ENCODE results near the gene MACO1. TPM values are rescaled to one million over a fixed set of nuclear protein-coding genes. Genes with fewer than 3 reads are reported as not detected.

Gene MACO1
- polyA plus RNA-seq, 3 donors from 2014 or later = 0.45 to 5.2 (median 3.7) TPM

- DNase-seq = no peak
- Mint-ChIP-seq H3K4me1 (peaks cover 40 to 44% of the 10 kb centered on the region in 2 donors), H3K27me3 (ENCODE audit: low read depth in 3 of 3) (peaks cover 0 to 5% (median 3%) of the 10 kb centered on the region in 3 donors)
Observed at GRCh38 chr1:25544243-25544764, 113.6 kb downstream of the MACO1 start.

GRCh38 chr1:25544819-25545218 is 114.1 kb downstream of the MACO1 start:
- peaks cover 0 to 5% (median 3%) of the 10 kb centered on the region in 3 donors for H3K27me3 Mint-ChIP-seq (ENCODE audit: low read depth in 3 of 3)
- no peaks in the 10 kb centered on the region for H3K9me3 Mint-ChIP-seq
- DNase-seq = no peak
- H3K4me1 Mint-ChIP-seq = peaks cover 45 to 50% of the 10 kb centered on the region in 2 donors
- peak overlapping the region in 4 of 6 donors; percentile 7 to 71 (median 45) for H3K27ac Mint-ChIP-seq
- H3K4me3 Mint-ChIP-seq = peak overlapping the region; percentile 76 to 85 (median 82)
- no peaks in the 10 kb centered on the region for H3K36me3 Mint-ChIP-seq

More at GRCh38 chr1:25544243-25544764, 113.6 kb downstream of the MACO1 start:
- Mint-ChIP-seq H3K36me3 (no peaks in the 10 kb centered on the region), H3K9me3 (no peaks in the 10 kb centered on the region), H3K4me3 (peak overlapping the region; percentile 76 to 85 (median 82)), H3K27ac (peak overlapping the region in 3 of 6 donors; percentile 7 to 71 (median 31))

- peak overlapping the region in 2 of 6 donors; percentile 43 to 61 for H3K27ac Mint-ChIP-seq
- peak overlapping the region; percentile 61 to 85 (median 79) for H3K4me3 Mint-ChIP-seq
- H3K4me1 Mint-ChIP-seq = peaks cover 55 to 59% of the 10 kb centered on the region in 2 donors
- no peak for DNase-seq
- H3K9me3 Mint-ChIP-seq = no peaks in the 10 kb centered on the region
- H3K36me3 Mint-ChIP-seq = no peaks in the 10 kb centered on the region
- peaks cover 0 to 5% (median 3%) of the 10 kb centered on the region in 3 donors for H3K27me3 Mint-ChIP-seq (ENCODE audit: low read depth in 3 of 3)
Observed at GRCh38 chr1:25545767-25546166, 115.1 kb downstream of the MACO1 start.

GRCh38 chr1:25546193-25546592 is 115.5 kb downstream of the MACO1 start:
- no peak overlapping the region for H3K27ac Mint-ChIP-seq
- peaks cover 59 to 63% of the 10 kb centered on the region in 2 donors for H3K4me1 Mint-ChIP-seq
- no peak for DNase-seq
- peaks cover 0 to 5% (median 3%) of the 10 kb centered on the region in 3 donors for H3K27me3 Mint-ChIP-seq (ENCODE audit: low read depth in 3 of 3)
- no peaks in the 10 kb centered on the region for H3K36me3 Mint-ChIP-seq
- peak overlapping the region in 1 of 5 donors; percentile 27 for H3K4me3 Mint-ChIP-seq
- no peaks in the 10 kb centered on the region for H3K9me3 Mint-ChIP-seq

GRCh38 chr1:25548601-25549000 is 117.9 kb downstream of the MACO1 start:
- DNase-seq = no peak

GRCh38 chr1:25549273-25550154 is 118.8 kb downstream of the MACO1 start:
- peak; percentile 30 to 45 (median 43) for DNase-seq
- peaks cover 70 to 79% of the 10 kb centered on the region in 2 donors for H3K4me1 Mint-ChIP-seq
- peak overlapping the region; percentile 71 to 92 (median 88) for H3K27ac Mint-ChIP-seq
- H3K36me3 Mint-ChIP-seq = no peaks in the 10 kb centered on the region
- H3K4me3 Mint-ChIP-seq = peak overlapping the region; percentile 22 to 72 (median 46)
- no peaks in the 10 kb centered on the region for H3K9me3 Mint-ChIP-seq
- peaks cover 0 to 6% (median 0%) of the 10 kb centered on the region in 3 donors for H3K27me3 Mint-ChIP-seq (ENCODE audit: low read depth in 3 of 3)

More at GRCh38 chr1:25548601-25549000, 117.9 kb downstream of the MACO1 start:
- Mint-ChIP-seq H3K27ac (peak overlapping the region in 4 of 6 donors; percentile 11 to 92 (median 55)), H3K36me3 (no peaks in the 10 kb centered on the region), H3K27me3 (ENCODE audit: low read depth in 3 of 3) (peaks cover 0 to 6% (median 0%) of the 10 kb centered on the region in 3 donors), H3K9me3 (no peaks in the 10 kb centered on the region), H3K4me3 (peak overlapping the region in 2 of 5 donors; percentile 46 to 72), H3K4me1 (peaks cover 67 to 81% of the 10 kb centered on the region in 2 donors)

Other genes starting within 250 kb of the MACO1 start
- gene SYF2, start 198.4 kb upstream of the MACO1 start, polyA plus RNA-seq = 10 to 100 TPM; 65.6 to 82.8 (median 75.9) TPM
- 10 to 100 TPM; 23.9 to 70.1 (median 33.4) TPM for gene RSRP1, start 183.4 kb upstream of the MACO1 start, polyA plus RNA-seq
- under 1 TPM; 0.19 to 0.26 (median 0.21) TPM for gene RHD, start 158.4 kb upstream of the MACO1 start, polyA plus RNA-seq
- 100 to 1,000 TPM; 238 to 291 (median 240) TPM for gene TMEM50A, start 92.6 kb upstream of the MACO1 start, polyA plus RNA-seq
- not detected for gene RHCE, start 10.1 kb upstream of the MACO1 start, polyA plus RNA-seq
- 10 to 100 TPM; 46.5 to 81.5 (median 69.2) TPM for gene LDLRAP1, start 112.7 kb downstream of the MACO1 start, polyA plus RNA-seq
- gene MAN1C1, start 185.9 kb downstream of the MACO1 start, polyA plus RNA-seq = 1 to 10 TPM in 2 of 3 donors, under 1 TPM in 1; 0.48 to 2.8 (median 1.2) TPM